COLO829 (cell line): Measurements from ENCODE around the gene NOTCH2.

ENCODE experiments used
- DNase-seq: peaks from one replicate; pipeline ENCODE4 v3.0.0; 2012; ENCODE audit warnings: low spot score

Gene NOTCH2

DNA sequence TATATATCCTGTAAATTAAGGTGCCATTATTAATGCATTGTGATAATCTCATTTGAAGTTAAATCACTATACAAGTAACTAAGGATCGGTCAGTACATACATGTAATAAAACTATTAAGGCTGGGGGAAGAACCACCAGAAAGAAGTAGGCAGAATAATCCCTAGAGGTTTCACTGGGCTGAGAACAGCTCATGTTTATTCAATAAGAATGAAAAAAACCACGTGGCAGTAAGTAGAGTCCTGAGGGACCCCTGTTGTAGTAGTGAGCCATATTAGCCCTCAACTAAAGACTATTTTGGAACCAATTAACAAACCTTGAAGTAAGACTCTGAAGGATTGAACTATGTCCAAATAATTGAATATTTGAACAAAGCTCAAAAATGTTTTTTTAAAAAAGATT, 126.2 kb downstream of the NOTCH2 start:
- no peak for DNase-seq

- no peak for DNase-seq
Observed at GRCh38 chr1:119941392-119941791, 128.1 kb downstream of the NOTCH2 start.

GRCh38 chr1:119940697-119941096, 128.8 kb downstream of the NOTCH2 start:
- no peak for DNase-seq

- DNase-seq, result no peak
Observed at GRCh38 chr1:119937198-119937597, 132.3 kb downstream of the NOTCH2 start.

- DNase-seq, result no peak
Observed at GRCh38 chr1:119935915-119936314, 133.5 kb downstream of the NOTCH2 start.

GRCh38 chr1:119935373-119935772, 134.1 kb downstream of the NOTCH2 start:
- DNase-seq, result no peak

GRCh38 chr1:119933397-119933796, 136.1 kb downstream of the NOTCH2 start:
- DNase-seq, result no peak

DNA sequence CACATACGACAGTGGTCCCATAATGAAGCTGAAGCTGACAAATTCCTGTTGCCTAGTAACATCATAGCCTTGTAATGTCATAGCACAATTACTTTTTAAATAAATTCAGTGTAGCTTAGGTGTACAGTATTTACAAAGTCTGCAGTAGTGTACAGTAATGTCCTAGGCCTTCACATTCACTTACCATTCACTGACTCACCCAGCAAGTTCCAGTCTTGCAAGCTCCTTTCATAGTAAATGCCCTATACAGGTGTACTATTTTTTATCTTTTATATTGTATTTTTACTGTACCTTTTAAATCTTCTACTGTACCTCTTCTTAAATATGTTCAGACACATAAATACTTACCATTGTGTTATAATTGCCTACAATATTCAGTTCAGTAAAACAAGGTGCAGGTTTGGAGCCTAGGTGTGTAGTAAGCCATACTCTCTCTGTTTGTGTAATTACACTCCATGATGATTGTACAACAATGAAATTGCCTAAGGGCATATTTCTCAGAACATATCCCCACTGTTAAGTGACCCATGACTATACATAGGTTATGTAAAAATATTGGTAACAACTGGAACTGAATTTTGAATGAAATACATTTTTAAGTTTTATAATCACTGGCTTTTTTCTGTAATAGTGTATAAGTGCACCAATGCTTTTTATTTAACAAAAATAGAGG, 139.7 kb downstream of the NOTCH2 start:
- no peak for DNase-seq

- no peak for DNase-seq
Observed at GRCh38 chr1:119926553-119926952, 142.9 kb downstream of the NOTCH2 start.

DNA sequence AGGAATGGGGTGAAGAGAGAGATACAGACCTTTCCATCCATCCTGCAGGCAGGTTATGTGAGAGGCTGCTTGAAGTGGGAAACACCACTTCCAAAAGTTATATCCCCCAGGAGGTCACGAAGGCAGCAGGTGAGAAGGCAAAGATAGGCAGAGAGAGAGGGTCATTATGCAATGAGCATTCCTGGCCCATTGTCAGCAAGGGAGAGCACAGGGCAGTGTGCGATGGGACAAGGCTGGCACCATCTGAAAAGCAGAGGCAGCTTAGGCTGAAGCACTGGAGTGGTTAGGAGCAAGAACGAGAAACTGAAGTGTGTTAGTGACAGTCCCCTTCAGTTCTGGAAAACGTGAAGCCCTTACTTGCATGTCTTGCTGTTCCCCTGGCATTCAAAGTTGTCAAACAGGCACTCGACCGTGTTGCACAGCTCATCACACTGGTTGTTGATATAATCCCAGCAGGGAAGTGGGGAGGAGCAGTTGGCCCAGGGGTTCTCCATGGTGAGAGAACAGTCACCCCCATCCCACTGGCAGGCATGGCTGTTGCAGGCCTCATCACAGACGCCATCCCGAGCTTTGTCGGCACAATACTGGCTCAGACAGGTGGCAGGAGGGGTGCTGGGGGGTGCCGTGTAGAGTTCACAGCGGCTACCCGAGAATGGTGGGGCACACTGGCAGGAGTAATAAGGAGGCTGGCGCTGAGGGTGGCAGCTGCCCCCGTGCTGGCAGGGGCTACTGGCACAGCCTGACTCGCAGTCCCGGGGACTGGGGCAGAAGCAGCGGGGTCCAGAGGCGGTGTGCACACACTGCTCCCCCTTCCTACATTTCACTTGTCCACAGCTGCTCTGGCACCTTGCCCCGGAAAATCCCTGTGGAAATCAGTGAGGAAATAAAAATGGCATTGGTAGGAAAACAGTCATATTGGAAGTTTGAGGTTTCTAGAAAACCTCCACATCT, 144.2 kb downstream of the NOTCH2 start:
- no peak for DNase-seq

GRCh38 chr1:119920104-119920968, 149.1 kb downstream of the NOTCH2 start:
- no peak for DNase-seq

- no peak for DNase-seq
Observed at GRCh38 chr1:119919241-119919640, 150.2 kb downstream of the NOTCH2 start.

- DNase-seq, result no peak
Observed at GRCh38 chr1:119918301-119918700, 151.2 kb downstream of the NOTCH2 start.

GRCh38 chr1:119917304-119918055, 152.0 kb downstream of the NOTCH2 start:
- DNase-seq, result no peak

DNA sequence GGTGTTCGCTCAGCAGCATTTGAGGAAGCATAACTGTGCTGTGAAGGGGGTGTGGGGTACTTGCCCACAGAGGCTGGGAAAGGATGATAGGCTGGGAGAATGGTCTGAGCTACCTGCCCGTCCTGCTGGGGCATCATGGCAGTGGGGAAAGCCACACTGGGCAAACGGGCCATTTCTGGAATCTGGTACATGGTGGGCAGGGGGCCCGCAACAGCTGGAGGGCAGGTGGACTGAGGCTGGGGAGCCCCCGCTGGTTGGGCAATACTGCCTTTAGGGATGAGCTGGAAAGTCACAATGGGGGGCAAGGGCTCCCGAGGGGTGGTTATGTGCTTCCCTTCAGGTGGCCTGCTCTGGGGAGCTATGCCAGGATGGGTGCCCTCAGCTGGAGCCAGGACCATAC, 153.9 kb downstream of the NOTCH2 start:
- no peak for DNase-seq

GRCh38 chr1:119914071-119914470, 155.4 kb downstream of the NOTCH2 start:
- no peak for DNase-seq

DNA sequence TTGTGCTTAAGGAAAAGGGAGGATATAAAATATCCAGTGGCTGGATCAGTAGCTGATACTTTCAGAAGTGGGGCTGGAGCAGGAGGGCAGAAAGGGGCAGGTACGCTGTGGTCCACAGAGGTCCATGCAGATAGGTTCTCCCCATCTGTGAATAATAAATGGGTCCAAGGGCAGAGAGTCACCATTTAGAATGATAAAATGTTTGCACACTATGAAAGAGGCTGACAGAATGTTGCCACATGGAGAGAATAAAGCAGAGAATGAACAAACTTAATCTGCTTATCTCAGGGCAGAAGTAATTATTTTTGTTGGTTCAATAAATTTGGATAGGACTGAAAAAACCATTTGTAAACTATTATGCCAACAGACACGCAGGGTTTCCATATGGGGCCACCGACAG, 156.5 kb downstream of the NOTCH2 start:
- no peak for DNase-seq

GRCh38 chr1:119911775-119912174, 157.7 kb downstream of the NOTCH2 start:
- DNase-seq, result no peak

DNA sequence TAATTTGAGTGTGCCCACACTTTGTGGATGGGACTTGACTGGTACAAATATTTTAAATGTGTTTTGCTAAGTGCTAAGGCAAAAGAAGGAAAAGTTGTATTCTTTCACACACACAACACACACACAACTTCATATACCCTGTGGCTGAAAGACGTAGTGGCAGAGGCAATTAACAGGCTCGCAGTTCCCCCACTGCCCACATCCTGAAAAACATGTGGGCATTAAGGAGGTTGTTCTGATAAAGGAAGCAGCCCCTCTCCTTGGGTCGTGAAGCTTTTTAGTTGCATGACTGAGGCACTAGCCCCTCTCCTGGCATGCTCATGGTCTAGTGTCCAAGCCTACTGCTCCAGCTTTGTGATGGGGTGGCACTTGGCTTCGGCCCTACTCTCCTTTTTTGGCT, 158.8 kb downstream of the NOTCH2 start:
- DNase-seq, result no peak

- no peak for DNase-seq
Observed at GRCh38 chr1:119909890-119910596, 159.4 kb downstream of the NOTCH2 start.

GRCh38 chr1:119908661-119909060, 160.8 kb downstream of the NOTCH2 start:
- DNase-seq, result no peak
